ENCODE results near the gene CRYBB3. TPM values are rescaled to one million over a fixed set of nuclear protein-coding genes. Genes with fewer than 3 reads are reported as not detected.

The CRYBB3 gene
- total RNA-seq (not detected), polyA plus RNA-seq (ENCODE audit: insufficient read depth, low read depth, low replicate concordance) (5.3 TPM)
- long read RNA-seq, donor 1, result 0 reads
- long read RNA-seq, donor 2, result 0 reads
- long read RNA-seq, donor 3, result 0 reads
- long read RNA-seq, donor 4, result 0 reads
- long read RNA-seq, donor 5, result 0 reads
- long read RNA-seq, donor 6, result 0 reads
- long read RNA-seq, donor 7, result 0 reads
- long read RNA-seq, donor 8, result 0 reads
- long read RNA-seq, donor 9, result 0 reads
- long read RNA-seq, donor 10, result 0 reads

- peak in 4 of 5 donors; percentile 79 to 86 (median 82) for DNase-seq
- H3K27me3 ChIP-seq (ENCODE audit: control insufficient read depth, insufficient read depth, low read length), result no peaks in the 10 kb centered on the region
- H3K36me3 ChIP-seq (ENCODE audit: control insufficient read depth in 2 of 3, insufficient read depth in 3 of 3, low read length in 3 of 3), result peaks cover 0 to 10% (median 3%) of the 10 kb centered on the region in 3 donors
- FAIRE-seq, result no peak
- no peaks in the 10 kb centered on the region for H3K9me3 ChIP-seq (ENCODE audit: control insufficient read depth in 2 of 3, insufficient read depth in 1 of 3, low read length in 3 of 3)
- intact Hi-C loops (cut with DNase I), result no loop called here
- peaks cover 0 to 4% (median 0%) of the 10 kb centered on the region in 3 donors for H3K4me1 ChIP-seq (ENCODE audit: control insufficient read depth in 2 of 3, insufficient read depth in 2 of 3, low read depth in 1 of 3, low read length in 3 of 3)
- no peak within 1 kb of the TSS for H3K9ac ChIP-seq (ENCODE audit: low read length in 3 of 3)
- no peak for TF ChIP-seq CTCF (IDR thresholded peaks at IDR 0.05; ENCODE audit: borderline replicate concordance, extremely low read depth, insufficient read depth)
- no peak within 1 kb of the TSS for H3K4me3 ChIP-seq (ENCODE audit: low read length in 3 of 3)
- H3K27ac ChIP-seq (ENCODE audit: low read depth in 2 of 2, low read length in 2 of 2), result peak within 1 kb of the TSS; percentile 4 to 11
These were observed at the start of gene CRYBB3 for GRCh38 chr22:25199731-25200520. CRYBB3 (plus strand) TSS chr22:25199858; CDS start chr22:25201397, 1,539 bp downstream.

GRCh38 chr22:25153961-25154666 is 45.5 kb upstream of the CRYBB3 start:
- Histone ChIP-seq H3K27ac (ENCODE audit: low read depth in 2 of 2, low read length in 2 of 2) (no peak overlapping the region), H3K4me3 (ENCODE audit: low read length in 3 of 3) (no peak overlapping the region), H3K4me1 (ENCODE audit: control insufficient read depth in 2 of 3, insufficient read depth in 2 of 3, low read depth in 1 of 3, low read length in 3 of 3) (peaks cover 0 to 10% (median 2%) of the 10 kb centered on the region in 3 donors), H3K9me3 (ENCODE audit: control insufficient read depth in 2 of 3, insufficient read depth in 1 of 3, low read length in 3 of 3) (no peaks in the 10 kb centered on the region), H3K27me3 (ENCODE audit: control insufficient read depth, insufficient read depth, low read length) (no peaks in the 10 kb centered on the region), H3K9ac (ENCODE audit: low read length in 3 of 3) (no peak overlapping the region), H3K36me3 (ENCODE audit: control insufficient read depth in 2 of 3, insufficient read depth in 3 of 3, low read length in 3 of 3) (no peaks in the 10 kb centered on the region)
- no peak for FAIRE-seq
- TF ChIP-seq CTCF (IDR thresholded peaks at IDR 0.05; ENCODE audit: borderline replicate concordance, extremely low read depth, insufficient read depth), result no peak
- intact Hi-C loops (cut with DNase I), result no loop called here
- no peak for DNase-seq

GRCh38 chr22:25154667-25154999 is 45.0 kb upstream of the CRYBB3 start:
- no peak overlapping the region for H3K27ac ChIP-seq (ENCODE audit: low read depth in 2 of 2, low read length in 2 of 2)
- intact Hi-C loops (cut with DNase I), result no loop called here
- FAIRE-seq (no peak), DNase-seq (no peak)
- no peak overlapping the region for H3K4me3 ChIP-seq (ENCODE audit: low read length in 3 of 3)
- no peaks in the 10 kb centered on the region for H3K27me3 ChIP-seq (ENCODE audit: control insufficient read depth, insufficient read depth, low read length)
- no peak overlapping the region for H3K9ac ChIP-seq (ENCODE audit: low read length in 3 of 3)
- peaks cover 0 to 5% (median 2%) of the 10 kb centered on the region in 3 donors for H3K4me1 ChIP-seq (ENCODE audit: control insufficient read depth in 2 of 3, insufficient read depth in 2 of 3, low read depth in 1 of 3, low read length in 3 of 3)
- no peaks in the 10 kb centered on the region for H3K36me3 ChIP-seq (ENCODE audit: control insufficient read depth in 2 of 3, insufficient read depth in 3 of 3, low read length in 3 of 3)
- no peaks in the 10 kb centered on the region for H3K9me3 ChIP-seq (ENCODE audit: control insufficient read depth in 2 of 3, insufficient read depth in 1 of 3, low read length in 3 of 3)
- no peak for TF ChIP-seq CTCF (IDR thresholded peaks at IDR 0.05; ENCODE audit: borderline replicate concordance, extremely low read depth, insufficient read depth)

All from kidney (tissue), 22 donors.